ENCODE results near the gene C12orf42. TPM values are rescaled to one million over a fixed set of nuclear protein-coding genes. Genes with fewer than 3 reads are reported as not detected.
"Not testable (repeated sequence)": the region's sequence is repeated elsewhere in the genome, so short reads cannot be mapped to it uniquely, and the experiment has no call there.

C12orf42 gene
- total and polyA plus RNA-seq, 10 of the 15 experiments (the other 5 are each of a cell fraction or from before 2014, with no cell fraction given), result 1.4 to 7.0 (median 2.4) TPM

- TF ChIP-seq RUNX3 (IDR thresholded peaks at IDR 0.05; ENCODE audit: low read length) (peak; percentile 57), POLR2A (IDR thresholded peaks at IDR 0.05; ENCODE audit: low read depth, low read length) (no peak), ATF2 (IDR thresholded peaks at IDR 0.05; ENCODE audit: low read length) (peak; percentile 55), RBBP5 (conservative IDR thresholded peaks at IDR 0.05) (no peak), ZBTB40 (IDR thresholded peaks at IDR 0.05; ENCODE audit: borderline replicate concordance) (no peak), TAF1 (IDR thresholded peaks at IDR 0.05; ENCODE audit: borderline replicate concordance, low read depth, low read length) (no peak), NFIC (IDR thresholded peaks at IDR 0.05; ENCODE audit: low read depth, low read length) (peak; percentile 68; the same call in 1 of the 2 replicates), CEBPB (IDR thresholded peaks at IDR 0.05; ENCODE audit: borderline replicate concordance in 1 of 2, low read depth in 2 of 2, low read length in 2 of 2) (no peak), SIN3A (IDR thresholded peaks at IDR 0.05; ENCODE audit: low read depth, low read length) (no peak)
Observed at GRCh38 chr12:103431387-103431786, 64.4 kb downstream of the C12orf42 start (continued).

- in situ Hi-C loops (cut with MboI); POLR2A ChIA-PET; ATAC-seq; H3K27me3 ChIP-seq (replicated peaks in 1 of 2; ENCODE audit: control insufficient read depth in 2 of 2, insufficient read depth in 2 of 2, low read length in 1 of 2); H4K20me1 ChIP-seq (ENCODE audit: control insufficient read depth, insufficient read depth); H3K36me3 ChIP-seq (ENCODE audit: control insufficient read depth in 2 of 2, insufficient read depth in 2 of 2, low read length in 1 of 2); BruUV-seq (replicated peaks); H3K79me2 ChIP-seq (ENCODE audit: control insufficient read depth, insufficient read depth, low read length); FAIRE-seq; H3K9me3 ChIP-seq (replicated peaks; ENCODE audit: control insufficient read depth, insufficient read depth, low read length); H3K4me2 ChIP-seq (ENCODE audit: control insufficient read depth, insufficient read depth); H3K4me1 ChIP-seq (ENCODE audit: control insufficient read depth, insufficient read depth, low read length); DNase-seq (ENCODE audit: low read depth, low spot score); H2AFZ ChIP-seq (ENCODE audit: control insufficient read depth, low read depth, low read length); H3K27ac ChIP-seq (ENCODE audit: control insufficient read depth, insufficient read depth); intact Hi-C loops (cut with micrococcal nuclease; ENCODE audit: unreplicated experiment); H3K9ac ChIP-seq (ENCODE audit: control insufficient read depth, insufficient read depth, low read length); RAD21 ChIA-PET (ENCODE audit: unreplicated experiment); H3K4me3 ChIP-seq: not testable (repeated sequence)
- CTCF ChIA-PET, result interaction anchor here (0.7 to 1.5 kb wide), 4 partner anchors 9 to 77 kb away, joined by 3 to 4 read pairs (median 3); no protein-coding TSS in a partner anchor
- WGBS (ENCODE audit: insufficient coverage, insufficient replicate concordance, low lambda C conversion rate, missing lambda C conversion rate), result 77% methylated on average over 6 of the region's 6 CpGs
- SMC1A ChIA-PET (ENCODE audit: uncharacterized antibody, unreplicated experiment), result interaction anchor here (0.6 to 1.2 kb wide), 5 partner anchors 15 to 339 kb away, joined by 3 to 5 read pairs (median 3); no protein-coding TSS in a partner anchor
Observed at GRCh38 chr12:103425674-103426073, 70.1 kb downstream of the C12orf42 start.

GRCh38 chr12:103424849-103425586 lies 70.8 kb downstream of the C12orf42 start:
- POLR2A ChIA-PET; intact Hi-C loops (cut with micrococcal nuclease; ENCODE audit: unreplicated experiment); H3K4me2 ChIP-seq (ENCODE audit: control insufficient read depth, insufficient read depth); H3K4me1 ChIP-seq (ENCODE audit: control insufficient read depth, insufficient read depth, low read length); ATAC-seq; H3K9me3 ChIP-seq (replicated peaks; ENCODE audit: control insufficient read depth, insufficient read depth, low read length); H2AFZ ChIP-seq (ENCODE audit: control insufficient read depth, low read depth, low read length); FAIRE-seq; H3K4me3 ChIP-seq; H3K36me3 ChIP-seq (ENCODE audit: control insufficient read depth in 2 of 2, insufficient read depth in 2 of 2, low read length in 1 of 2); H3K27ac ChIP-seq (ENCODE audit: control insufficient read depth, insufficient read depth); H3K27me3 ChIP-seq (replicated peaks in 1 of 2; ENCODE audit: control insufficient read depth in 2 of 2, insufficient read depth in 2 of 2, low read length in 1 of 2); RAD21 ChIA-PET (ENCODE audit: unreplicated experiment); H3K79me2 ChIP-seq (ENCODE audit: control insufficient read depth, insufficient read depth, low read length); H3K9ac ChIP-seq (ENCODE audit: control insufficient read depth, insufficient read depth, low read length); DNase-seq (ENCODE audit: low read depth, low spot score); in situ Hi-C loops (cut with MboI); H4K20me1 ChIP-seq (ENCODE audit: control insufficient read depth, insufficient read depth); BruUV-seq (replicated peaks): not testable (repeated sequence)
- ChIA-PET SMC1A (ENCODE audit: uncharacterized antibody, unreplicated experiment) (interaction anchor here (0.8 to 1.2 kb wide), 5 partner anchors 20 to 339 kb away, joined by 3 read pairs; no protein-coding TSS in a partner anchor), CTCF (interaction anchor here (1.0 to 1.5 kb wide), 5 partner anchors 12 to 78 kb away, joined by 3 to 4 read pairs (median 3); no protein-coding TSS in a partner anchor)
- WGBS (ENCODE audit: insufficient coverage, insufficient replicate concordance, low lambda C conversion rate, missing lambda C conversion rate), result 40% methylated on average over 9 of the region's 9 CpGs

Measured in GM12878 (cell line).